Measurements from ENCODE around the gene RTBDN. TPM values are rescaled to one million over a fixed set of nuclear protein-coding genes. Genes with fewer than 3 reads are reported as not detected.

Gene RTBDN
- total and polyA plus RNA-seq, 2 experiments from 2014 or later, result not detected

GRCh38 chr19:12875086-12875485 lies 40.7 kb upstream of the RTBDN start:
- DNase-seq, result no peak
- Histone ChIP-seq H4K20me1 (ENCODE audit: insufficient read depth) (no peaks in the 10 kb centered on the region), H3K4me1 (ENCODE audit: insufficient read depth) (no peaks in the 10 kb centered on the region), H3K4me2 (ENCODE audit: unreplicated experiment) (no peak overlapping the region), H3K9ac (no peak overlapping the region), H3K36me3 (ENCODE audit: low read depth) (no peaks in the 10 kb centered on the region), H3K9me2 (ENCODE audit: insufficient read depth) (no peaks in the 10 kb centered on the region), H3K79me2 (ENCODE audit: insufficient read depth) (no peaks in the 10 kb centered on the region), H3K4me3 (no peak overlapping the region), H3K27ac (no peak overlapping the region), H3F3A (ENCODE audit: insufficient read depth) (no peaks in the 10 kb centered on the region), H3K27me3 (replicated peaks; ENCODE audit: insufficient read depth) (no peaks in the 10 kb centered on the region), H2AFZ (no peak overlapping the region), H3K9me3 (ENCODE audit: low read depth) (no peaks in the 10 kb centered on the region)
- TF ChIP-seq EZH2phosphoT487 (IDR thresholded peaks at IDR 0.05; ENCODE audit: insufficient read depth, low read depth) (no peak), EZH2 (IDR thresholded peaks at IDR 0.05; ENCODE audit: insufficient read depth, poor library complexity, severe bottlenecking) (no peak)
- in situ Hi-C loops (cut with MboI), result no loop called here
- WGBS, 2 experiments (ENCODE audit: low coverage in 1 of 2, low lambda C conversion rate in 2 of 2, missing lambda C conversion rate in 2 of 2), result 84 to 89% methylated on average over 6 of the region's 6 CpGs

GRCh38 chr19:12873891-12874745 lies 39.7 kb upstream of the RTBDN start:
- Histone ChIP-seq H3K27me3 (replicated peaks; ENCODE audit: insufficient read depth) (no peaks in the 10 kb centered on the region), H2AFZ (no peak overlapping the region), H3K9me3 (ENCODE audit: low read depth) (no peaks in the 10 kb centered on the region), H3K9ac (no peak overlapping the region), H4K20me1 (ENCODE audit: insufficient read depth) (no peaks in the 10 kb centered on the region), H3K4me2 (ENCODE audit: unreplicated experiment) (no peak overlapping the region), H3K27ac (no peak overlapping the region), H3K36me3 (ENCODE audit: low read depth) (no peaks in the 10 kb centered on the region), H3K4me1 (ENCODE audit: insufficient read depth) (no peaks in the 10 kb centered on the region), H3K4me3 (no peak overlapping the region), H3F3A (ENCODE audit: insufficient read depth) (no peaks in the 10 kb centered on the region), H3K9me2 (ENCODE audit: insufficient read depth) (no peaks in the 10 kb centered on the region), H3K79me2 (ENCODE audit: insufficient read depth) (no peaks in the 10 kb centered on the region)
- DNase-seq, result no peak
- in situ Hi-C loops (cut with MboI), result no loop called here
- WGBS, 2 experiments (ENCODE audit: low coverage in 1 of 2, low lambda C conversion rate in 2 of 2, missing lambda C conversion rate in 2 of 2), result 95 to 96% methylated on average over 53 to 64 of the region's 86 CpGs
- TF ChIP-seq EZH2phosphoT487 (IDR thresholded peaks at IDR 0.05; ENCODE audit: insufficient read depth, low read depth), result no peak
- TF ChIP-seq EZH2 (IDR thresholded peaks at IDR 0.05; ENCODE audit: insufficient read depth, poor library complexity, severe bottlenecking), result no peak

GRCh38 chr19:12872941-12873890 lies 38.8 kb upstream of the RTBDN start:
- Histone ChIP-seq H3K27me3 (replicated peaks; ENCODE audit: insufficient read depth) (no peaks in the 10 kb centered on the region), H3K4me3 (no peak overlapping the region), H3K9me2 (ENCODE audit: insufficient read depth) (no peaks in the 10 kb centered on the region), H3K4me2 (ENCODE audit: unreplicated experiment) (no peak overlapping the region), H3K36me3 (ENCODE audit: low read depth) (no peaks in the 10 kb centered on the region), H3K9me3 (ENCODE audit: low read depth) (no peaks in the 10 kb centered on the region), H3K9ac (no peak overlapping the region), H3K27ac (no peak overlapping the region), H2AFZ (no peak overlapping the region), H4K20me1 (ENCODE audit: insufficient read depth) (no peaks in the 10 kb centered on the region), H3F3A (ENCODE audit: insufficient read depth) (no peaks in the 10 kb centered on the region), H3K4me1 (ENCODE audit: insufficient read depth) (no peaks in the 10 kb centered on the region), H3K79me2 (ENCODE audit: insufficient read depth) (no peaks in the 10 kb centered on the region)
- 86 to 91% methylated on average over 60 to 70 of the region's 70 CpGs for WGBS, 2 experiments (ENCODE audit: low coverage in 1 of 2, low lambda C conversion rate in 2 of 2, missing lambda C conversion rate in 2 of 2)
- in situ Hi-C loops (cut with MboI), result no loop called here
- peak; percentile 57 for DNase-seq
- no peak for TF ChIP-seq EZH2phosphoT487 (IDR thresholded peaks at IDR 0.05; ENCODE audit: insufficient read depth, low read depth)
- TF ChIP-seq EZH2 (IDR thresholded peaks at IDR 0.05; ENCODE audit: insufficient read depth, poor library complexity, severe bottlenecking), result no peak

GRCh38 chr19:12872255-12872654 lies 37.9 kb upstream of the RTBDN start:
- no peak overlapping the region for H2AFZ ChIP-seq
- no peaks in the 10 kb centered on the region for H3K4me1 ChIP-seq (ENCODE audit: insufficient read depth)
- no peak overlapping the region for H3K4me3 ChIP-seq
- no peaks in the 10 kb centered on the region for H4K20me1 ChIP-seq (ENCODE audit: insufficient read depth)
- no peaks in the 10 kb centered on the region for H3K9me3 ChIP-seq (ENCODE audit: low read depth)
- TF ChIP-seq EZH2 (IDR thresholded peaks at IDR 0.05; ENCODE audit: insufficient read depth, poor library complexity, severe bottlenecking) (no peak), EZH2phosphoT487 (IDR thresholded peaks at IDR 0.05; ENCODE audit: insufficient read depth, low read depth) (no peak)
- no peak overlapping the region for H3K4me2 ChIP-seq (ENCODE audit: unreplicated experiment)
- no peak for DNase-seq
- no peak overlapping the region for H3K9ac ChIP-seq
- WGBS, 2 experiments (ENCODE audit: low coverage in 1 of 2, low lambda C conversion rate in 2 of 2, missing lambda C conversion rate in 2 of 2), result 64 to 69% methylated on average over 5 of the region's 5 CpGs
- no peaks in the 10 kb centered on the region for H3K36me3 ChIP-seq (ENCODE audit: low read depth)
- in situ Hi-C loops (cut with MboI), result no loop called here
- H3K27me3 ChIP-seq (replicated peaks; ENCODE audit: insufficient read depth), result no peaks in the 10 kb centered on the region
- no peaks in the 10 kb centered on the region for H3K79me2 ChIP-seq (ENCODE audit: insufficient read depth)
- H3K27ac ChIP-seq, result no peak overlapping the region
- H3K9me2 ChIP-seq (ENCODE audit: insufficient read depth), result no peaks in the 10 kb centered on the region
- no peaks in the 10 kb centered on the region for H3F3A ChIP-seq (ENCODE audit: insufficient read depth)
